Measurements from ENCODE around the gene PIRT. TPM values are rescaled to one million over a fixed set of nuclear protein-coding genes. Genes with fewer than 3 reads are reported as not detected.

Gene PIRT
- total RNA-seq, 1 donor from 2014 or later = not detected

GRCh38 chr17:10775740-10776356 lies 62.0 kb downstream of the PIRT start:
- Mint-ChIP-seq H3K36me3 (ENCODE audit: low read depth, unreplicated experiment) (no peaks in the 10 kb centered on the region), H3K4me1 (ENCODE audit: low read depth, unreplicated experiment) (no peaks in the 10 kb centered on the region), H3K9me3 (ENCODE audit: unreplicated experiment) (peaks cover 7% of the 10 kb centered on the region), H3K27ac (ENCODE audit: unreplicated experiment) (no peak overlapping the region), H3K4me3 (ENCODE audit: unreplicated experiment) (no peak overlapping the region), H3K27me3 (ENCODE audit: low read depth, unreplicated experiment) (peaks cover 3% of the 10 kb centered on the region)
- Histone ChIP-seq H3K79me2 (ENCODE audit: insufficient read depth, low read length) (no peaks in the 10 kb centered on the region), H3K4me3 (ENCODE audit: insufficient read depth, low read depth, low read length) (no peak overlapping the region), H3K27ac (ENCODE audit: low read depth, low read length) (no peak overlapping the region), H2AFZ (ENCODE audit: low read depth, low read length) (no peak overlapping the region), H3K4me1 (ENCODE audit: insufficient read depth, low read length) (no peaks in the 10 kb centered on the region), H3K4me2 (ENCODE audit: low read length) (no peak overlapping the region), H3K36me3 (ENCODE audit: insufficient read depth, low read length) (no peaks in the 10 kb centered on the region), H4K20me1 (ENCODE audit: insufficient read depth, low read length) (no peaks in the 10 kb centered on the region), H3K27me3 (ENCODE audit: insufficient read depth, low read length) (no peaks in the 10 kb centered on the region), H3K9me3 (ENCODE audit: insufficient read depth, low read depth, low read length) (peaks cover 10% of the 10 kb centered on the region), H3K9ac (ENCODE audit: low read length) (no peak overlapping the region)
- no peak for FAIRE-seq
- no peak for DNase-seq (ENCODE audit: low read depth)
- TF ChIP-seq EZH2 (IDR thresholded peaks at IDR 0.05; ENCODE audit: insufficient read depth, low read length) = no peak
- TF ChIP-seq CTCF (IDR thresholded peaks at IDR 0.05; ENCODE audit: insufficient read depth, low read depth, low read length) = no peak

- Histone ChIP-seq H3K36me3 (ENCODE audit: insufficient read depth, low read length) (no peaks in the 10 kb centered on the region), H3K4me3 (ENCODE audit: insufficient read depth, low read depth, low read length) (no peak overlapping the region), H3K79me2 (ENCODE audit: insufficient read depth, low read length) (no peaks in the 10 kb centered on the region), H3K9ac (ENCODE audit: low read length) (no peak overlapping the region), H3K4me1 (ENCODE audit: insufficient read depth, low read length) (no peaks in the 10 kb centered on the region), H3K27me3 (ENCODE audit: insufficient read depth, low read length) (no peaks in the 10 kb centered on the region), H3K4me2 (ENCODE audit: low read length) (no peak overlapping the region), H2AFZ (ENCODE audit: low read depth, low read length) (no peak overlapping the region), H3K27ac (ENCODE audit: low read depth, low read length) (no peak overlapping the region), H3K9me3 (ENCODE audit: insufficient read depth, low read depth, low read length) (peaks cover 10% of the 10 kb centered on the region), H4K20me1 (ENCODE audit: insufficient read depth, low read length) (no peaks in the 10 kb centered on the region)
- no peak for TF ChIP-seq EZH2 (IDR thresholded peaks at IDR 0.05; ENCODE audit: insufficient read depth, low read length)
- no peak for TF ChIP-seq CTCF (IDR thresholded peaks at IDR 0.05; ENCODE audit: insufficient read depth, low read depth, low read length)
- no peaks in the 10 kb centered on the region for H3K4me1 Mint-ChIP-seq (ENCODE audit: low read depth, unreplicated experiment)
- no peaks in the 10 kb centered on the region for H3K36me3 Mint-ChIP-seq (ENCODE audit: low read depth, unreplicated experiment)
- peaks cover 7% of the 10 kb centered on the region for H3K9me3 Mint-ChIP-seq (ENCODE audit: unreplicated experiment)
- DNase-seq (ENCODE audit: low read depth) (no peak), FAIRE-seq (no peak)
- H3K27me3 Mint-ChIP-seq (ENCODE audit: low read depth, unreplicated experiment) = peaks cover 3% of the 10 kb centered on the region
- no peak overlapping the region for H3K27ac Mint-ChIP-seq (ENCODE audit: unreplicated experiment)
- no peak overlapping the region for H3K4me3 Mint-ChIP-seq (ENCODE audit: unreplicated experiment)
Observed at GRCh38 chr17:10775058-10775457, 62.8 kb downstream of the PIRT start.

- Mint-ChIP-seq H3K4me1 (ENCODE audit: low read depth, unreplicated experiment) (no peaks in the 10 kb centered on the region), H3K9me3 (ENCODE audit: unreplicated experiment) (peaks cover 7% of the 10 kb centered on the region), H3K4me3 (ENCODE audit: unreplicated experiment) (no peak overlapping the region), H3K36me3 (ENCODE audit: low read depth, unreplicated experiment) (no peaks in the 10 kb centered on the region), H3K27ac (ENCODE audit: unreplicated experiment) (no peak overlapping the region), H3K27me3 (ENCODE audit: low read depth, unreplicated experiment) (peaks cover 3% of the 10 kb centered on the region)
- Histone ChIP-seq H3K27me3 (ENCODE audit: insufficient read depth, low read length) (no peaks in the 10 kb centered on the region), H3K36me3 (ENCODE audit: insufficient read depth, low read length) (no peaks in the 10 kb centered on the region), H3K4me3 (ENCODE audit: insufficient read depth, low read depth, low read length) (no peak overlapping the region), H3K4me1 (ENCODE audit: insufficient read depth, low read length) (no peaks in the 10 kb centered on the region), H3K9me3 (ENCODE audit: insufficient read depth, low read depth, low read length) (peaks cover 10% of the 10 kb centered on the region), H3K79me2 (ENCODE audit: insufficient read depth, low read length) (no peaks in the 10 kb centered on the region), H3K9ac (ENCODE audit: low read length) (no peak overlapping the region), H3K4me2 (ENCODE audit: low read length) (no peak overlapping the region), H2AFZ (ENCODE audit: low read depth, low read length) (no peak overlapping the region), H3K27ac (ENCODE audit: low read depth, low read length) (no peak overlapping the region), H4K20me1 (ENCODE audit: insufficient read depth, low read length) (no peaks in the 10 kb centered on the region)
- TF ChIP-seq EZH2 (IDR thresholded peaks at IDR 0.05; ENCODE audit: insufficient read depth, low read length) (no peak), CTCF (IDR thresholded peaks at IDR 0.05; ENCODE audit: insufficient read depth, low read depth, low read length) (no peak)
- FAIRE-seq = no peak
- no peak for DNase-seq (ENCODE audit: low read depth)
Observed at GRCh38 chr17:10773391-10773790, 64.5 kb downstream of the PIRT start.
